D721Med (cell line): ENCODE results near the gene SMTN.

Source experiments
- DNase-seq: peaks from one replicate; pipeline ENCODE4 v3.0.0; 2011; ENCODE audit warnings: low spot score; ENCODE audit not compliant: insufficient read length
- FAIRE-seq: peaks from 2 replicates; lab custom pipeline; 2011; peaks lifted over from hg19 to GRCh38; lab: Jason Lieb, UNC
- TF ChIP-seq, protein P1 (sequence below): IDR thresholded peaks from 2 replicates; pipeline ENCODE4 v1.5.1; 2012; ENCODE audit warnings: mild to moderate bottlenecking, control low read depth; ENCODE audit not compliant: insufficient read depth; ENCODE audit errors: missing control alignments

Gene SMTN

DNA sequence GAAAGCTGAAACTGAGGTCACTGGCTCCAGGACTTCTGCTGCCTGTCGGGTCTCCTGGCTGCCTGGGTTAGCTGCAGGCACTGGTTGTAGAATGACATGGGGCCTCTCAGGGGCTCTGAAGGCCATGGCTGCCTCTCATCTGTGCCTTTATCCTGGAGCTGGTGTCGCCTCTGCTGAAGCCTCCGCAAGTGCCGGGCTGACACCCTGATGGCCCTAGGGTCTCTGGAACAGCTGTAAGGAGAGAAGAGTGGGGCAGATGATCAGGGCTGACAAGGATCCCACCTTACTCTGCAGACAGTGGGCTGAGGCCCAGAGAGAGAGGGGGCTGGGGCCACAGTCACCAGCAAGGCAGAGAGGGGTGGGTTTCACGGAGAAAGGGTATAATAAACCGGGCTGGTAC lies 54.6 kb downstream of the SMTN start:
- FAIRE-seq (no peak), DNase-seq (no peak)
- TF ChIP-seq, protein P1, sequence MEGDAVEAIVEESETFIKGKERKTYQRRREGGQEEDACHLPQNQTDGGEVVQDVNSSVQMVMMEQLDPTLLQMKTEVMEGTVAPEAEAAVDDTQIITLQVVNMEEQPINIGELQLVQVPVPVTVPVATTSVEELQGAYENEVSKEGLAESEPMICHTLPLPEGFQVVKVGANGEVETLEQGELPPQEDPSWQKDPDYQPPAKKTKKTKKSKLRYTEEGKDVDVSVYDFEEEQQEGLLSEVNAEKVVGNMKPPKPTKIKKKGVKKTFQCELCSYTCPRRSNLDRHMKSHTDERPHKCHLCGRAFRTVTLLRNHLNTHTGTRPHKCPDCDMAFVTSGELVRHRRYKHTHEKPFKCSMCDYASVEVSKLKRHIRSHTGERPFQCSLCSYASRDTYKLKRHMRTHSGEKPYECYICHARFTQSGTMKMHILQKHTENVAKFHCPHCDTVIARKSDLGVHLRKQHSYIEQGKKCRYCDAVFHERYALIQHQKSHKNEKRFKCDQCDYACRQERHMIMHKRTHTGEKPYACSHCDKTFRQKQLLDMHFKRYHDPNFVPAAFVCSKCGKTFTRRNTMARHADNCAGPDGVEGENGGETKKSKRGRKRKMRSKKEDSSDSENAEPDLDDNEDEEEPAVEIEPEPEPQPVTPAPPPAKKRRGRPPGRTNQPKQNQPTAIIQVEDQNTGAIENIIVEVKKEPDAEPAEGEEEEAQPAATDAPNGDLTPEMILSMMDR, result no peak

DNA sequence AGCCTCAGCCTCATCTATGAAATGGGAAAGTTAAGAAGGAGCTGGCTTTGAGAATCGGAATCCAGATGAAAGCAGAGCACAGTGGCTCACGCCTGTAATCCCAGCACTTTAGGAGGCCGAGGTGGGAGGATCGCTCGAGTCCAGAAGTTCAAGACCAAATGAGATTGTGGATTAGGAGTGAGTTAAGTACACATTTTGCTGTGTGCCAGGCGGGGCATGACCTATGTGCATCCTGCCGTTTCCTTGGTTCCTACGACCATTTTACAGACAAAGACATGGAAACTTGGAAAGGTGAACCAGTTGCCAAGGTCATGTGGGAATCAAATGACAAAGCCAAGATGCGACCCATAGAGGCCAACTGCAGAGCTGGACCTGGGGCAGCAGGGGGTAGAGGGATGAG lies 55.0 kb downstream of the SMTN start:
- TF ChIP-seq, protein P1, result no peak
- FAIRE-seq, result no peak
- DNase-seq, result no peak

DNA sequence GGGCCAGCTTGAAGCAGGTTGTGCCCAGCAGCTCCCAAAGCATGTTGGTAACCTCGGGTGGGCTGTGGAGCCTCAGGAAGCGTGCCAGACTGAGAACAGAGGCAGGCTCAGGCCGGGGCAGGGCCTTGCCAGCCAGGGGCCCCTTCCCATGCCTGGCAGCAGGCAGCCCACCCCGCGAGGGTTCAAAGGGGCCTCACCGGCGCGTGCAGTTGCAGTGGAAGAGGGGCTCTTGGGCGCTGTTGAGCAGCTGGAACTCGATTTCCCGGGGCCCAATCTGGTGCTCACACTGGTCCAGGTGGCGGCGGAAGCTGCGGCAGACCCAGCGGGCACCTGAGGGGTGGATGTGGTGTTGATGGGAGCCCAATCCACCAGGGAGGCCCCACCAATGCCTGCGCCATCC lies 55.6 kb downstream of the SMTN start:
- FAIRE-seq (no peak), DNase-seq (no peak)
- TF ChIP-seq, protein P1, result no peak

DNA sequence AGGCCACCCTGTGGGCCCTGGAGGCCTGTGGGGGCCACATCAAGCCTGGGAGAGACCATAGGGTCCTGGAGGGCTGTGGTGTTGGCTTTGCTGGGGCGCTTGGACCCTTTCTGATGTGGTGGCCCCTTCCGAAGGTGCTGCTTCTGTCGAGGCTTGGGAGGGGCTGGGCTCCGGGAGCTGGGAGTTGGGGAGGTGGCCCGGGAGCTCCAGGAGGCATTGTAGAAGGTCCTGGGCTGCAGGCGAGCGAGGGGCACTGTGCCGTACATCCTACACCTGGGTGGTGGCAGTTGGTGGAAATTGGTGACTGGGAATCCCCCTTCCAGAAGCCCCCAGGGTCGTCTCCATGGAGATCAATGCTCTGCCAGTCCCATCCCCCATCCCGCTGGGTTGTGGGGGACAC lies 56.6 kb downstream of the SMTN start:
- DNase-seq (no peak), FAIRE-seq (no peak)
- TF ChIP-seq, protein P1, result no peak

DNA sequence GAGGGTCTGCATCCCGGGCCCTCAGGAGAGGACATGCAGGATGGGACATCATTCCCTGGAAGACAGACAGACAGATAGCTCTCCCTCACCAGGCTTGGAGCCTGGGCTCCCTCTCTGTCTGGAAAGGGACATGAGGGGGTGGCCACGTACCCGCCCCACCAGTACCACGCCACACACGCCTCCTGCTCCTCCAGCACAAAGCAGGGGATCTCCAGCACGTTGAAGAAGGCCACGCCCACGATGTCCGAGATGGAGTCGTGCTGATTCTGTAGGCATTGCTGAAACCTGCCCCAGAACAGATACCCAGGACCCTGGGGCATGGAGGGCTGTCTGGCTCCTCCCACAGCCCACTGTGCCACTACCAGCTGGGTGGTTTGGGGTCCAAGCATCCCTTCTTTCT lies 57.0 kb downstream of the SMTN start:
- TF ChIP-seq, protein P1, result no peak
- FAIRE-seq (no peak), DNase-seq (no peak)

DNA sequence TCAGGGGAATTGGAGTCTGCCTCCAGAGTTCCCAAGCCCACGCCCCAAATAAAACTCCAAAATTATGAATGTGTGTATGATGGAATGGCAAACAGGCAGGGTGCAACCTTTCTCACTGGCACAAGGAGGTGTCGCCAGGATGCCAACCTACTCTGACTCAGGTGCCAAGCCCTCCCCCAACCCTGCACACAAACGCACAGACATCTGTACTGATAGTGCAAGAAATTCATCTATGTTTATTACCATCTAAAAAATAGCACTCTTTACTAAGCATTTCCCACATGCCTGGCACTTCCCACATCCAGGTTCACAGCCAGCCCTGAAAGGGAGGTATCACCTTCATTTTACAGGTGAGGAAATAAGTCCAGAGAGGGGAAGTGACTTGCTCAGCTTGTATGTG lies 57.9 kb downstream of the SMTN start:
- TF ChIP-seq, protein P1, result no peak
- FAIRE-seq (no peak), DNase-seq (no peak)

DNA sequence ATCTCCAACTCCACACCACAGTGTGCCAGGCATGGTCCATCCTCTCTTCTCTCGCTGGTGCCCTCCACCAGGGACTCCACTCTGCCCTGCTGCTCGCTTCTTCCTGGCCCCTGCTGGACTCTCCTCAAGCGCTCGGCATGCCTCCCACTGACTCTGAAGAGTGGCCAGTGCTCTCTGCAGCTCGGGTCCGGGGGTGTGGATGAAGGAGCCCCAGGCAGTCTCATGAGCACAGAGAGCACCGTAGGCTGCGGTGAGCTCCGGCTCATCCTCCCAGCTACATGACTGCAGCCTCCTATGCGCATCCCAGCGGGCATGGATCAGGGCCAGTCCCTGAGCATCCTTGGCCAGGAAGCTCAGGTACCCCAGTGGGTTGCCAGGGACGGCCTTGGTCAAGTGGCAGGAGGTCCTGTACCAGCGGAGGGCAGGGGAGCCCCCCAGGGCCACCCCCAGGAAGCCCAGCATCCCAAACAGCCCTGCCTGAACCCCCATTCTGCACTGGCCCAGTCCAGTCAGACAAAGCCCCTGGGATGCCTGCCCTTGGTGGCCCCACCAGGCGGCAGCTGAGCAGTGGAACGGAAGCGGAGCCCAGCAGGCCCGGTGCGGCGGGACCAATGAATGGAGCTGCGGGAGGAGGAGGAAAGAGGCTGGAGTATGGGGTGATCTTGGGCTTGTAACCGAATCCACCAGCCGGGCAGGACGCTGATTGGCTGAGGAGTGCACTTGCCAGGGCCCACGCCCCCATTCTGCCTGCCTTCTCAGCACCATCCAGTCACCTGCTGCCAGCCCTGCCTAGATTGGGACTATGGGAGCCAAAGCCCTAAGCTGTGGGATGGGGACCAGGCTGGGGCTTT lies 59.0 kb downstream of the SMTN start, which contains the start of gene PLA2G3:
Gene PLA2G3 (minus strand): TSS at position 643 of the 851 bp plus-strand sequence. CDS start 154 bp downstream, at position 489.
- TF ChIP-seq, protein P1, result no peak
- FAIRE-seq (no peak), DNase-seq (no peak)
